Lung (tissue), 13 donors: ENCODE results near the gene NCOA7. TPM values are rescaled to one million over a fixed set of nuclear protein-coding genes. Genes with fewer than 3 reads are reported as not detected.
A peak's percentile ranks its signal among the peaks of the same experiment; 100 is the strongest.

Experiments
- ATAC-seq: fragments of 200-7000 bp; cut with Tn5 transposase; one replicate; pipeline ENCODE4 v1.9.1; 2020; ENCODE audit warnings: moderate number of reproducible peaks; ENCODE audit not compliant: insufficient read depth, low FRiP score
- DNase-seq, 3 donors: peaks; one replicate each; pipeline ENCODE4 v3.0.0-alpha.2; 2013 to 2017
- H3K27ac ChIP-seq, 2 donors: one replicate each; pipeline ENCODE4 v1.5.1; 2013; ENCODE audit warnings: mild to moderate bottlenecking in 2 of 2, moderate library complexity in 2 of 2, control low read depth in 1 of 2, inconsistent platforms in 1 of 2, low read depth in 1 of 2, low read length in 1 of 2
- H3K27me3 ChIP-seq, 3 donors: one replicate each; pipeline ENCODE4 v1.5.1; 2013; ENCODE audit warnings: low read length in 2 of 3; ENCODE audit not compliant: control insufficient read depth in 3 of 3, insufficient read depth in 3 of 3
- H3K36me3 ChIP-seq, 4 donors: one replicate each; pipeline ENCODE4 v1.5.1; 2013; ENCODE audit warnings: low read length in 4 of 4, mild to moderate bottlenecking in 1 of 4, moderate library complexity in 1 of 4; ENCODE audit not compliant: control insufficient read depth in 4 of 4, insufficient read depth in 4 of 4
- H3K4me1 ChIP-seq, 5 donors: one replicate each; pipeline ENCODE4 v1.5.1; 2013; ENCODE audit warnings: low read length in 5 of 5, mild to moderate bottlenecking in 2 of 5, moderate library complexity in 1 of 5; ENCODE audit not compliant: control insufficient read depth in 5 of 5, insufficient read depth in 5 of 5
- H3K4me3 ChIP-seq: one replicate; pipeline ENCODE4 v1.5.1; 2013; ENCODE audit warnings: mild to moderate bottlenecking, control low read depth, moderate library complexity
- H3K9ac ChIP-seq, 2 donors: one replicate each; pipeline ENCODE4 v1.5.1; 2013; ENCODE audit warnings: low read length in 2 of 2, control low read depth in 1 of 2; ENCODE audit not compliant: insufficient read depth in 1 of 2
- H3K9me3 ChIP-seq, 4 donors: one replicate each; pipeline ENCODE4 v1.5.1; 2013; ENCODE audit warnings: low read length in 3 of 4, mild to moderate bottlenecking in 1 of 4, moderate library complexity in 1 of 4; ENCODE audit not compliant: control insufficient read depth in 4 of 4, insufficient read depth in 3 of 4
- CTCF ChIP-seq: IDR thresholded peaks from 2 replicates; pipeline ENCODE4 v1.5.1; 2012; ENCODE audit warnings: mild to moderate bottlenecking; ENCODE audit errors: control extremely low read depth, extremely low read depth
- WGBS, 2 donors: extraction: QIAGEN DNeasy Blood & Tissue Kit; methylation state at CpG; one replicate each; pipeline ENCODE4 v1.1.7; 2013; 5-methylcytosine and 5-hydroxymethylcytosine counted together
- polyA plus RNA-seq, 2 donors: library from polyadenylated mRNA; stranded (reverse); fragments of 200-250 nt; gene quantifications; one replicate each; pipeline ENCODE4 v1.2.1, GENCODE V29; 2013
- small RNA-seq: library from RNA; depleted of rRNA; stranded (forward); fragments of <200 nt; gene quantifications from one replicate; pipeline ENCODE3, GENCODE V24; 2014; ENCODE audit warnings: low replicate concordance
- total RNA-seq, 2 donors: library from RNA; depleted of rRNA in 1 of 2; stranded (reverse); fragments of >200 nt in 1 of 2; gene quantifications; one replicate each; pipeline ENCODE4 v1.2.1, GENCODE V29; 2014 to 2021
- donor health status: control.
- donor health status: control.
- donor health status: Bipolar disorder and iron deficiency.
- donor health status: healthy.
- donor health status: DM: yes; HTN: yes; CAD: no.

The NCOA7 gene
- total and polyA plus RNA-seq, 4 donors: 28.9 to 81.4 (median 57.2) TPM

- peak in 2 of 3 donors; percentile 70 to 71 for DNase-seq
- TF ChIP-seq CTCF: peak; percentile 28
- 27 to 35% methylated on average over 5 of the region's 5 CpGs for WGBS, 2 donors
Observed at GRCh38 chr6:125974214-125974866, 183.6 kb downstream of the NCOA7 start.

GRCh38 chr6:125979101-125979500 is 188.3 kb downstream of the NCOA7 start:
- no peak for TF ChIP-seq CTCF
- H3K9ac ChIP-seq: no peak overlapping the region
- no peaks in the 10 kb centered on the region for H3K4me1 ChIP-seq
- peaks cover 0 to 11% (median under 1%) of the 10 kb centered on the region in 4 donors for H3K36me3 ChIP-seq
- no peaks in the 10 kb centered on the region for H3K27me3 ChIP-seq
- H3K9me3 ChIP-seq: no peaks in the 10 kb centered on the region
- DNase-seq (no peak), ATAC-seq (no peak)
- no peak overlapping the region for H3K4me3 ChIP-seq
- WGBS, 2 donors: 88 to 89% methylated on average over 3 of the region's 3 CpGs
- no peak overlapping the region for H3K27ac ChIP-seq

More at GRCh38 chr6:125974214-125974866, 183.6 kb downstream of the NCOA7 start:
- Histone ChIP-seq H3K4me3 (no peak overlapping the region), H3K27ac (no peak overlapping the region), H3K36me3 (peaks cover 0 to 14% (median under 1%) of the 10 kb centered on the region in 4 donors), H3K9me3 (no peaks in the 10 kb centered on the region), H3K4me1 (no peaks in the 10 kb centered on the region), H3K9ac (no peak overlapping the region), H3K27me3 (no peaks in the 10 kb centered on the region)
- peak; percentile 58 for ATAC-seq

Small RNAs within 50 kb of the gene (small RNA-seq; reads per million reads assigned to genes)
- gene RNA5SP216: not detected

Other genes with a start within 250 kb of the NCOA7 start
- gene HEY2, start 41.3 kb upstream of the NCOA7 start, total RNA-seq: 1 to 10 TPM; 1.0 to 5.2 TPM
- gene HEY2, start 41.3 kb upstream of the NCOA7 start, polyA plus RNA-seq: 1 to 10 TPM; 1.2 to 1.9 TPM
- gene HINT3, start 165.8 kb downstream of the NCOA7 start, total RNA-seq: 10 to 100 TPM; 22.3 to 41.9 TPM
- 10 to 100 TPM in 1 of 2 donors, 1 to 10 TPM in 1; 8.1 to 19.2 TPM for gene HINT3, start 165.8 kb downstream of the NCOA7 start, polyA plus RNA-seq
- 10 to 100 TPM; 17.0 to 46.1 TPM for gene TRMT11, start 195.6 kb downstream of the NCOA7 start, total RNA-seq
- gene TRMT11, start 195.6 kb downstream of the NCOA7 start, polyA plus RNA-seq: 10 to 100 TPM in 1 of 2 donors, 1 to 10 TPM in 1; 9.9 to 13.6 TPM